MM.1S (cell line): ENCODE measurements around the gene KRTAP12-1.
"Not testable (repeated sequence)": the region's sequence is repeated elsewhere in the genome, so short reads cannot be mapped to it uniquely, and the experiment has no call there.

Experiments
- DNase-seq: peaks from one replicate; pipeline ENCODE4 v3.0.0-alpha.2; 2015
- H2AFZ ChIP-seq: fragments of 300-600 bp; sonication (generic); 2 replicates; pipeline ENCODE4 v1.6.0; 2016; ENCODE audit warnings: antibody characterized with exemption, low read length
- H3F3A ChIP-seq: fragments of 300-600 bp; sonication (generic); 2 replicates; pipeline ENCODE4 v1.6.1; 2016; ENCODE audit warnings: mild to moderate bottlenecking, antibody characterized with exemption, low read length, moderate library complexity, mixed read lengths; ENCODE audit not compliant: insufficient read depth
- H3K27ac ChIP-seq: fragments of 300-600 bp; sonication (generic); 2 replicates; pipeline ENCODE4 v1.5.1; 2016; ENCODE audit warnings: mild to moderate bottlenecking, low read length
- H3K27me3 ChIP-seq: fragments of 300-600 bp; sonication (generic); replicated peaks from 2 replicates; pipeline ENCODE4 v1.6.0; 2016; ENCODE audit warnings: low read length; ENCODE audit not compliant: insufficient read depth
- H3K36me3 ChIP-seq: fragments of 300-600 bp; sonication (generic); replicated peaks from 2 replicates; pipeline ENCODE4 v1.6.1; 2016; ENCODE audit warnings: mild to moderate bottlenecking, low read length, mixed read lengths; ENCODE audit not compliant: insufficient read depth
- H3K4me1 ChIP-seq: fragments of 300-600 bp; sonication (generic); 2 replicates; pipeline ENCODE4 v1.6.1; 2016; ENCODE audit warnings: low read length, mixed read lengths
- H3K4me2 ChIP-seq: fragments of 300-600 bp; sonication (generic); 2 replicates; pipeline ENCODE4 v1.6.0; 2016; ENCODE audit warnings: low read depth, low read length
- H3K4me3 ChIP-seq: fragments of 300-600 bp; sonication (generic); 2 replicates; pipeline ENCODE4 v1.5.1; 2016; ENCODE audit warnings: low read length, mixed read lengths
- H3K79me2 ChIP-seq: fragments of 300-600 bp; sonication (generic); 2 replicates; pipeline ENCODE4 v1.6.1; 2016; ENCODE audit warnings: mixed run types, low read length, mixed read lengths
- H3K9ac ChIP-seq: fragments of 300-600 bp; sonication (generic); 2 replicates; pipeline ENCODE4 v1.6.1; 2016; ENCODE audit warnings: low read length, mixed read lengths
- H3K9me2 ChIP-seq: fragments of 300-600 bp; sonication (generic); replicated peaks from 2 replicates; pipeline ENCODE4 v1.6.1; 2016; ENCODE audit warnings: mild to moderate bottlenecking, low read length, mixed read lengths; ENCODE audit not compliant: insufficient read depth
- H3K9me3 ChIP-seq: fragments of 300-600 bp; sonication (generic); replicated peaks from 2 replicates; pipeline ENCODE4 v1.6.1; 2016; ENCODE audit warnings: mild to moderate bottlenecking, low read length, mixed read lengths; ENCODE audit not compliant: insufficient read depth
- H4K20me1 ChIP-seq: fragments of 300-600 bp; sonication (generic); 2 replicates; pipeline ENCODE4 v1.6.1; 2016; ENCODE audit warnings: mild to moderate bottlenecking, low read length, moderate library complexity, mixed read lengths; ENCODE audit not compliant: insufficient read depth
- CTCF ChIP-seq: fragments of 300-600 bp; sonication (generic); IDR thresholded peaks from 2 replicates; pipeline ENCODE4 v1.5.1; 2016; ENCODE audit warnings: antibody characterized with exemption, low read length, mixed read lengths
- EZH2 ChIP-seq: fragments of 300-600 bp; sonication (generic); optimal IDR thresholded peaks from 2 replicates; pipeline ENCODE3; 2017; ENCODE audit warnings: low read depth, mild to moderate bottlenecking, antibody characterized with exemption, low read length, mixed read lengths
- EZH2phosphoT487 ChIP-seq: fragments of 300-600 bp; sonication (generic); IDR thresholded peaks from 2 replicates; pipeline ENCODE4 v1.6.1; 2018; ENCODE audit warnings: antibody characterized with exemption, low read length

The KRTAP12-1 gene

DNA sequence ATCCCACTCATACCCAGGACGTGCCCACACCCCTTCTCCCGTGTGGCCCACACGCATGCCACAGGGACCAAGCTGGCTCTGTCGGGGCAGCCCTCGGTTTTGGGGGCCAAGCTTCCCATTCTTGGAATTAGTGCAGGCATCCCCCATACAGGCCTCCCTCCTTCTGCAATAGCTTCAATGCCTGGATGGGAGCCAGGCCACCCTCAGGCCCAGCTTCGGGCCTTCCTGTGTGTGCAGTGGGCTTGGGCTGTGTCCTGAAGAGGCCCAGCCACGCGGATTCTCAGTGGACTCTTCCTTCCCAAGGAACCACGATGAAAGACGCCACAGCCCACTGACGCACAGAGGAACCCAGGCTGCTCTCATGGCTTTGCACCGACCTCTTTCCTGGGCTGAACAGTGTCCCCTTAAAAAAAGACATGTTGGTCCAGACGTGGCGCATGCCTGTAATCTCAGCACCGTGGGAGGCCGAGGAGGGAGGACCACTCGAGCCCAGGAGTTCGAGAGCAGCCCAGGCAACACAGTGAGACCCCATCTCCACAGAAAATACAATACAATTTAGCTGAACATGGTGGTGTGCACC is 32.4 kb downstream of the KRTAP12-1 start:
- H3F3A ChIP-seq: no peaks in the 10 kb centered on the region
- H2AFZ ChIP-seq: no peak overlapping the region
- no peaks in the 10 kb centered on the region; the same call in 1 of the 2 replicates for H3K9me3 ChIP-seq
- no peak overlapping the region for H3K4me2 ChIP-seq
- H3K4me1 ChIP-seq: no peaks in the 10 kb centered on the region
- no peak for TF ChIP-seq CTCF
- TF ChIP-seq EZH2: no peak
- TF ChIP-seq EZH2phosphoT487: no peak
- no peak overlapping the region for H3K4me3 ChIP-seq
- no peaks in the 10 kb centered on the region for H3K79me2 ChIP-seq
- no peaks in the 10 kb centered on the region for H3K9me2 ChIP-seq
- DNase-seq: no peak
- H3K9ac ChIP-seq: no peak overlapping the region
- no peak overlapping the region for H3K27ac ChIP-seq
- peaks cover 94% of the 10 kb centered on the region for H3K27me3 ChIP-seq
- H4K20me1 ChIP-seq: no peaks in the 10 kb centered on the region
- no peaks in the 10 kb centered on the region for H3K36me3 ChIP-seq

- Histone ChIP-seq H3K4me2 (no peak overlapping the region), H3K9ac (no peak overlapping the region), H3K9me3 (no peaks in the 10 kb centered on the region; the same call in 1 of the 2 replicates), H3K27ac (no peak overlapping the region), H3K27me3 (peaks cover 95% of the 10 kb centered on the region), H4K20me1 (no peaks in the 10 kb centered on the region), H3F3A (no peaks in the 10 kb centered on the region), H2AFZ (no peak overlapping the region), H3K4me3 (no peak overlapping the region), H3K36me3 (no peaks in the 10 kb centered on the region), H3K4me1 (no peaks in the 10 kb centered on the region), H3K79me2 (no peaks in the 10 kb centered on the region), H3K9me2 (no peaks in the 10 kb centered on the region)
- TF ChIP-seq CTCF: no peak
- TF ChIP-seq EZH2phosphoT487: no peak
- no peak for TF ChIP-seq EZH2
- no peak for DNase-seq
Observed at GRCh38 chr21:44648557-44649311, 33.2 kb downstream of the KRTAP12-1 start.

DNA sequence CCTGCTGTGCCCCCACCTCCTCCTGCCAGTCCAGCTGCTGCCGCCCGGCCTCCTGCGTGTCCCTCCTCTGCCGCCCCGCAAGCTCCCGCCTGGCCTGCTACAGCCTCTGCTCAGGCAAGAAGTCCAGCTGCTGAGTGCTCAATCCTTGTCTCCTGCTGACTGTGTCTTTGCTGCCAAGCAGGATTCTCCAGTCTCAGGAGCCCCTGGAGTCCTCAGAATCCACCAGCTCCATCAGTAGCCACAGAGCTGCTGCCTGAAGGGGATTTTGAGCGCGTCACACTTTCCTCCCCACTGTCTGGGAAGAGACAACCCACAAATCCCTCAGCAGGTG is 34.8 kb downstream of the KRTAP12-1 start:
- Histone ChIP-seq H2AFZ (no peak overlapping the region), H3K9ac (no peak overlapping the region), H4K20me1 (no peaks in the 10 kb centered on the region), H3K36me3 (no peaks in the 10 kb centered on the region), H3K79me2 (no peaks in the 10 kb centered on the region), H3K27me3 (peaks cover 93% of the 10 kb centered on the region), H3K4me1 (no peaks in the 10 kb centered on the region), H3K27ac (no peak overlapping the region), H3K9me2 (no peaks in the 10 kb centered on the region), H3K9me3 (no peaks in the 10 kb centered on the region; the same call in 1 of the 2 replicates), H3F3A (no peaks in the 10 kb centered on the region), H3K4me3 (no peak overlapping the region), H3K4me2 (no peak overlapping the region)
- no peak for DNase-seq
- TF ChIP-seq CTCF (no peak), EZH2phosphoT487 (no peak)

- H4K20me1 ChIP-seq, H2AFZ ChIP-seq, H3K36me3 ChIP-seq, H3K9me3 ChIP-seq, H3K9me2 ChIP-seq, H3K27ac ChIP-seq, H3K4me2 ChIP-seq, H3K4me1 ChIP-seq, H3K9ac ChIP-seq, H3K79me2 ChIP-seq, H3K4me3 ChIP-seq, DNase-seq, H3F3A ChIP-seq: not testable (repeated sequence)
- peaks cover 95% of the 10 kb centered on the region for H3K27me3 ChIP-seq
Observed at GRCh38 chr21:44646366-44647221, 35.4 kb downstream of the KRTAP12-1 start, which contains the start of gene KRTAP10-11. Gene KRTAP10-11 (plus strand): TSS chr21:44646414. CDS start chr21:44646459, 45 bp downstream.
